Tibial nerve (tissue), 4 donors: ENCODE data around the gene TNFRSF21.

Experiments used
- EP300 ChIP-seq, 2 donors: sonication (generic); formaldehyde crosslinking; IDR thresholded peaks; one replicate each; pipeline ENCODE4 v1.6.1; 2017; ENCODE audit warnings: antibody characterized with exemption in 2 of 2, mild to moderate bottlenecking in 1 of 2
- POLR2A ChIP-seq, 2 donors: fragments of 450-650 bp; IDR thresholded peaks; one replicate each; pipeline ENCODE4 v1.6.1; 2017; ENCODE audit warnings: antibody characterized with exemption in 2 of 2, mild to moderate bottlenecking in 2 of 2, moderate library complexity in 2 of 2
- TF ChIP-seq, protein P1 (sequence below), 5 experiments: fragments of 200-600 bp in 3 of 5; fragments of 450-650 bp in 2 of 5; sonication (generic) in 3 of 5; IDR thresholded peaks; one replicate each; pipeline ENCODE4 v1.5.1; 2016 to 2019; ENCODE audit warnings: antibody characterized with exemption in 5 of 5, mild to moderate bottlenecking in 3 of 5, moderate library complexity in 2 of 5

DNA sequence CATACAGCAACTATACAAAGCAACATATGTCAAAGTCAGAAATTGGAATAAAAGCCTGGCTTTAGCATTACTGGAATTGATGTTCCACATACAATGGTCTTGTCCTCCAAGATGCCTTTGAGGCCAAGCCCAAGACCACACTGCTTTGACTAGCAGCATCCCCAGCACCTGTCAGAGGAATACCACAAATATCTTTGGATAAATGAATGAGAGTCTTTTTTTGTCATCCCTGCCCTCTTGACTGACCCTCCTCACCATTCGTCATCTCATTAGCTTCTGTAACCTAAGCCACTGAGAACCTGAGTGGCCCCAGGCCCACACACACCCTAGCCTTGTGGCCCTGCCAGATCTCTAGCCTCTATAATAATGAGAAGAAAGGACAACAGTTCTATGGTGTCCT lies 48.5 kb downstream of the TNFRSF21 start:
- TF ChIP-seq, protein P1, sequence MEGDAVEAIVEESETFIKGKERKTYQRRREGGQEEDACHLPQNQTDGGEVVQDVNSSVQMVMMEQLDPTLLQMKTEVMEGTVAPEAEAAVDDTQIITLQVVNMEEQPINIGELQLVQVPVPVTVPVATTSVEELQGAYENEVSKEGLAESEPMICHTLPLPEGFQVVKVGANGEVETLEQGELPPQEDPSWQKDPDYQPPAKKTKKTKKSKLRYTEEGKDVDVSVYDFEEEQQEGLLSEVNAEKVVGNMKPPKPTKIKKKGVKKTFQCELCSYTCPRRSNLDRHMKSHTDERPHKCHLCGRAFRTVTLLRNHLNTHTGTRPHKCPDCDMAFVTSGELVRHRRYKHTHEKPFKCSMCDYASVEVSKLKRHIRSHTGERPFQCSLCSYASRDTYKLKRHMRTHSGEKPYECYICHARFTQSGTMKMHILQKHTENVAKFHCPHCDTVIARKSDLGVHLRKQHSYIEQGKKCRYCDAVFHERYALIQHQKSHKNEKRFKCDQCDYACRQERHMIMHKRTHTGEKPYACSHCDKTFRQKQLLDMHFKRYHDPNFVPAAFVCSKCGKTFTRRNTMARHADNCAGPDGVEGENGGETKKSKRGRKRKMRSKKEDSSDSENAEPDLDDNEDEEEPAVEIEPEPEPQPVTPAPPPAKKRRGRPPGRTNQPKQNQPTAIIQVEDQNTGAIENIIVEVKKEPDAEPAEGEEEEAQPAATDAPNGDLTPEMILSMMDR (IDR thresholded peaks at IDR 0.05): no peak
- TF ChIP-seq EP300 (IDR thresholded peaks at IDR 0.05): no peak
- no peak for TF ChIP-seq POLR2A (IDR thresholded peaks at IDR 0.05)
